HG02678 (cell line): ENCODE data around the gene PRAMEF20.

ENCODE experiments used
- ATAC-seq: cut with Tn5 transposase; IDR thresholded peaks from one replicate; pipeline ENCODE4 v1.9.1; 2021; ENCODE audit warnings: mild to moderate bottlenecking, moderate library complexity; ENCODE audit not compliant: unreplicated experiment

Gene PRAMEF20

DNA sequence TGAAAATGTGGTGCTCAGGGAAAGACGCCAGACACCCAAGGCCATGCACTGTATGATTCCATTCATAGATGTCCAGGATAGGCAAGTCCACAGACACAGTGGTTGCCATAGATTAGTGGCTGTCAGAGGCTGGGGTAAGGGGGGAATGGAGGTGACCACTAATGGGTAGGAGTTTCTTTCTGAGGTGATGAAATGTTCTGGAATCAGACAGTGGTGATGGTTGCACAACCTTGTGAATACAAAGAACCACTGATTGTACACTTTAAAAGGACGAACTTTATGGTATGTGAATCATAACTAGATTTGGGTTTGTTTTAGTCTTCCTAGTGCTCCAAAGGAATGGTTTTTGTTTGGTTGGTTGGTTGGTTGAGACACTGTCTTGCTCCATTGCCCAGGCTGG, 51.7 kb downstream of the PRAMEF20 start:
- ATAC-seq, result no peak

DNA sequence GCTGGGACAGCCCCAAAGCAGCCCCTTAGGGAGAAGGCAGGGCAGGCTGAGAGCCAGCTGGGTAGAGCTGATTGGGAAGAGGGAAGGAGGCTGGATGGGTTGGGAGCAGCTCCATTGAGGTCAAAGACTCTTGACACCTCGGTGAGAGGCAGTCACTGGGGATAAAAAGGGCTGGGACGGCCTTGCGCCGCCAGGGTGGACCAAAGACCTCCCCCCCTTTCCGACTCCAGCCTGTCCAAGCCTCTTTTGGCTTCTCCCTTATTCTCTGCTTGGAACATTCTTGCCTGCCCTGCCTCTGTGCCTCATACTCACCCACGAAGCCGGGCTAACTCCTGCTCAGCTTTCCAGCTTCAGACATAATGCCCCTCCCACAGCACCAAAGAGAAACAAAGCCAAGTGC, 52.4 kb downstream of the PRAMEF20 start:
- no peak for ATAC-seq

DNA sequence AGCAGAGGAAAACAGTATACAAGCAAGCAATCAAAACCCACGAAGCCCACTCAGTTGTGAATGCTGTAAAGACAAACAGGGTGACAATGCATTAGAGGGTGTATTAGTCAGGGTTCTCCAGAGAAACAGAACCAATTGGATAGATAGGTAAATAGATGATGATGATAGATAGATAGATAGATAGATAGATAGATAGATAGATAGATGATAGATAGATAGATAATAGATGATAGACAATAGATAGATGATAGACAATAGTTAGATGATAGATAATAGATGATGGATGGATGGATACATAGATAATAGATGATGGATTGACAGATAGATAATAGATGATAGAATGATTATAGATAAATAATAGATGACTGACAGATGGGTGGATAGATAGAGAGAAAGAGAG, 55.3 kb downstream of the PRAMEF20 start:
- ATAC-seq, result no peak

DNA sequence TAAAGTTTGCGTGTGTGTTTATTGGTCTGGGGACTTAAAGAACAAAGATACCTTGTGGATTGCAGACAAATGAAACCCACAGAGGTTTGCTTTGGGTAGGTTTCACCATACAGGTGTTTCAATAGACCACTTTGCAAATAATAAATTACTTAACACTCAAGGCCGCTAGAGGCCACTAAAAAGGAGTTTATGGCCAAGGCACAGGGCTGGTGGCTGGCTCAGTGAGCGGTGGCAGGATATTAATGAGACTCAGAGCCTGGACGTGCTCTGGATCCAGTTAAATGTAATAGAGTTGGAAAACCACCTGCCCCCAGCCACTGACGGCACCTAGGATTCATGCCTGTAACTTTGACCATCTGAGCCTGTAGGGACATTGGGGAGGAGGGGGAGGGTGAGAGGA, 59.1 kb downstream of the PRAMEF20 start:
- no peak for ATAC-seq
